ENCODE measurements around the gene ZNF778. TPM values are rescaled to one million over a fixed set of nuclear protein-coding genes. Genes with fewer than 3 reads are reported as not detected.

ZNF778 gene
- total and polyA plus RNA-seq, 2 of the 13 experiments (the other 11 are each of a cell fraction or from before 2014, with no cell fraction given): 3.8 to 7.2 TPM

DNA sequence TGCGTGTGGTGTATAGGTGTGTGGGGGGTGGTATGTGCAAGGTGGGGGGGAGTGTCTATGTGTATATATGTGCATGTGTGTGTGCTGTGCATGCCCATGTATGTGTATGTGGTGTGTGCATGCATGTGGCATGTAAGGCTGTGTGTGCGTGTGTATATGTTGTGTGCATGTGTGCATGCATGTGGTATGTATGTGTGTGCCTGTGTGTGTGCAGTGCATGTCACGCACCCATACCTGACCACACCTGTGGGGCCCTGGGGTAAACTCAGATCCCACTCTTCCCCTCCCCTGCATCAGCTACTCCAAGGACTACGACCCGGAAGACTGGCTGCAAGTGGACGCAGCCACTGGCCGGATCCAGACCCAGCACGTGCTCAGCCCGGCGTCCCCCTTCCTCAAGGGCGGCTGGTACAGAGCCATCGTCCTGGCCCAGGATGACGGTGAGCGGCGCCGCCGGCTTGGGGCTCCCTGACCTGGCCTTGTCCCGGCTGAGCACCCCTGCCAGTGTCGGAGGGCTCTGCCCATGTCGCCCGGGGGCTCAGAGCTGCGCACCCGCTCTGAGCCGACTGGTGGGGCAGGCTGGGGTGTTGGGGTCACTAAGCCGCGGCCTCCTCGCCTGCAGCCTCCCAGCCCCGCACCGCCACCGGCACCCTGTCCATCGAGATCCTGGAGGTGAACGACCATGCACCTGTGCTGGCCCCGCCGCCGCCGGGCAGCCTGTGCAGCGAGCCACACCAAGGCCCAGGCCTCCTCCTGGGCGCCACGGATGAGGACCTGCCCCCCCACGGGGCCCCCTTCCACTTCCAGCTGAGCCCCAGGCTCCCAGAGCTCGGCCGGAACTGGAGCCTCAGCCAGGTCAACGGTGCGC, 26.2 kb upstream of the ZNF778 start (continued):
- TF ChIP-seq CBX2 (IDR thresholded peaks at IDR 0.05; ENCODE audit: low read depth, low read length): no peak
- no peak for TF ChIP-seq CBX2 (CRISPR knock-in tag; IDR thresholded peaks at IDR 0.05; ENCODE audit: low read depth)
- TF ChIP-seq MAZ (IDR thresholded peaks at IDR 0.05; ENCODE audit: borderline replicate concordance, low read depth, low read length): no peak
- TF ChIP-seq MAZ (CRISPR knock-in tag; IDR thresholded peaks at IDR 0.05; ENCODE audit: low read depth): no peak; the same call in 1 of the 2 replicates
- no peak for TF ChIP-seq ZNF713 (CRISPR knock-in tag; IDR thresholded peaks at IDR 0.05)
- TF ChIP-seq, protein P1, sequence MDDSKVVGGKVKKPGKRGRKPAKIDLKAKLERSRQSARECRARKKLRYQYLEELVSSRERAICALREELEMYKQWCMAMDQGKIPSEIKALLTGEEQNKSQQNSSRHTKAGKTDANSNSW (CRISPR knock-in tag; IDR thresholded peaks at IDR 0.05; ENCODE audit: borderline replicate concordance): no peak
- no peak for TF ChIP-seq ZNF260 (CRISPR knock-in tag; IDR thresholded peaks at IDR 0.05; ENCODE audit: borderline replicate concordance, low read depth)
- TF ChIP-seq ZNF207 (IDR thresholded peaks at IDR 0.05; ENCODE audit: borderline replicate concordance): no peak
- TF ChIP-seq, protein P2, sequence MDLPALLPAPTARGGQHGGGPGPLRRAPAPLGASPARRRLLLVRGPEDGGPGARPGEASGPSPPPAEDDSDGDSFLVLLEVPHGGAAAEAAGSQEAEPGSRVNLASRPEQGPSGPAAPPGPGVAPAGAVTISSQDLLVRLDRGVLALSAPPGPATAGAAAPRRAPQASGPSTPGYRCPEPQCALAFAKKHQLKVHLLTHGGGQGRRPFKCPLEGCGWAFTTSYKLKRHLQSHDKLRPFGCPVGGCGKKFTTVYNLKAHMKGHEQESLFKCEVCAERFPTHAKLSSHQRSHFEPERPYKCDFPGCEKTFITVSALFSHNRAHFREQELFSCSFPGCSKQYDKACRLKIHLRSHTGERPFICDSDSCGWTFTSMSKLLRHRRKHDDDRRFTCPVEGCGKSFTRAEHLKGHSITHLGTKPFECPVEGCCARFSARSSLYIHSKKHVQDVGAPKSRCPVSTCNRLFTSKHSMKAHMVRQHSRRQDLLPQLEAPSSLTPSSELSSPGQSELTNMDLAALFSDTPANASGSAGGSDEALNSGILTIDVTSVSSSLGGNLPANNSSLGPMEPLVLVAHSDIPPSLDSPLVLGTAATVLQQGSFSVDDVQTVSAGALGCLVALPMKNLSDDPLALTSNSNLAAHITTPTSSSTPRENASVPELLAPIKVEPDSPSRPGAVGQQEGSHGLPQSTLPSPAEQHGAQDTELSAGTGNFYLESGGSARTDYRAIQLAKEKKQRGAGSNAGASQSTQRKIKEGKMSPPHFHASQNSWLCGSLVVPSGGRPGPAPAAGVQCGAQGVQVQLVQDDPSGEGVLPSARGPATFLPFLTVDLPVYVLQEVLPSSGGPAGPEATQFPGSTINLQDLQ (CRISPR knock-in tag; IDR thresholded peaks at IDR 0.05): peak; percentile 89
- no peak for TF ChIP-seq ATF1 (CRISPR knock-in tag; IDR thresholded peaks at IDR 0.05)
- no peak for TF ChIP-seq ZNF615 (CRISPR knock-in tag; IDR thresholded peaks at IDR 0.05; ENCODE audit: borderline replicate concordance)
- TF ChIP-seq, protein P3, sequence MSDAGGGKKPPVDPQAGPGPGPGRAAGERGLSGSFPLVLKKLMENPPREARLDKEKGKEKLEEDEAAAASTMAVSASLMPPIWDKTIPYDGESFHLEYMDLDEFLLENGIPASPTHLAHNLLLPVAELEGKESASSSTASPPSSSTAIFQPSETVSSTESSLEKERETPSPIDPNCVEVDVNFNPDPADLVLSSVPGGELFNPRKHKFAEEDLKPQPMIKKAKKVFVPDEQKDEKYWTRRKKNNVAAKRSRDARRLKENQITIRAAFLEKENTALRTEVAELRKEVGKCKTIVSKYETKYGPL (CRISPR knock-in tag; IDR thresholded peaks at IDR 0.05): no peak; the same call in 1 of the 2 replicates
- TF ChIP-seq ZNF274 (CRISPR knock-in tag; IDR thresholded peaks at IDR 0.05): peak; percentile 36; the same call in 1 of the 2 replicates
- peak; percentile 82; the same call in 1 of the 2 replicates for TF ChIP-seq ARNTL (CRISPR knock-in tag; IDR thresholded peaks at IDR 0.05)
- TF ChIP-seq ZNF44 (CRISPR knock-in tag; IDR thresholded peaks at IDR 0.05): no peak
- TF ChIP-seq, protein P4, sequence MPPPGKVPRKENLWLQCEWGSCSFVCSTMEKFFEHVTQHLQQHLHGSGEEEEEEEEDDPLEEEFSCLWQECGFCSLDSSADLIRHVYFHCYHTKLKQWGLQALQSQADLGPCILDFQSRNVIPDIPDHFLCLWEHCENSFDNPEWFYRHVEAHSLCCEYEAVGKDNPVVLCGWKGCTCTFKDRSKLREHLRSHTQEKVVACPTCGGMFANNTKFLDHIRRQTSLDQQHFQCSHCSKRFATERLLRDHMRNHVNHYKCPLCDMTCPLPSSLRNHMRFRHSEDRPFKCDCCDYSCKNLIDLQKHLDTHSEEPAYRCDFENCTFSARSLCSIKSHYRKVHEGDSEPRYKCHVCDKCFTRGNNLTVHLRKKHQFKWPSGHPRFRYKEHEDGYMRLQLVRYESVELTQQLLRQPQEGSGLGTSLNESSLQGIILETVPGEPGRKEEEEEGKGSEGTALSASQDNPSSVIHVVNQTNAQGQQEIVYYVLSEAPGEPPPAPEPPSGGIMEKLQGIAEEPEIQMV (CRISPR knock-in tag; IDR thresholded peaks at IDR 0.05; ENCODE audit: low read depth): peak; percentile 70; the same call in 1 of the 2 replicates
- 0 out of 2 replicates have a peak, but pooled peaks have one; percentile 12 for TF ChIP-seq ZNF335 (CRISPR knock-in tag; IDR thresholded peaks at IDR 0.05)

Data from HepG2 (cell line).